NCI-H187 treated with DMSO at 0.1 percent for 48 hours (cell line): ENCODE measurements around the gene PARP3.
"Not testable (repeated sequence)": the region's sequence is repeated elsewhere in the genome, so short reads cannot be mapped to it uniquely, and the experiment has no call there.

Source experiments
- DNase-seq: peaks from one replicate; lab custom pipeline; 2025; lab: John Stamatoyannopoulos, UW

Gene PARP3

GRCh38 chr3:51986010-51986947 is 44.1 kb downstream of the PARP3 start:
- DNase-seq: no peak

DNA sequence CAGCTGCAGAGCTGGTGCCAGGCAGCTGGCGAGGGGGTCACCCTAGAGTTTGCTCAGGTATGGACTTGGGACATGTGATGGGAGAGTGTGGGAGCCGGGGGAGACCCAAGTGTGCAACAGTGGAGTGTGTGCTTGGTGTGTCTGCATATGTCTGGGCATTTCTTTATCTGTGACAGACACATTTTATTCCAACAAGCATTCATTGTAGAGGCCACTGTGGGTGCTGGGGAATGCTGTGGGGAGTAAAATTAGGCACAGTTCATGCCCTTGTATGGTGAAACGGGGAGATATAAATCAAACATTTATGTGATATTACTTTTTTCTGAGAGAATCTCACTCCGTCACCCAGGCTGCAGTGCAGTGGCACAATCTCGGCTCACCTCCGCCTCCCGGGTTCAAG is 45.4 kb downstream of the PARP3 start:
- no peak for DNase-seq

DNA sequence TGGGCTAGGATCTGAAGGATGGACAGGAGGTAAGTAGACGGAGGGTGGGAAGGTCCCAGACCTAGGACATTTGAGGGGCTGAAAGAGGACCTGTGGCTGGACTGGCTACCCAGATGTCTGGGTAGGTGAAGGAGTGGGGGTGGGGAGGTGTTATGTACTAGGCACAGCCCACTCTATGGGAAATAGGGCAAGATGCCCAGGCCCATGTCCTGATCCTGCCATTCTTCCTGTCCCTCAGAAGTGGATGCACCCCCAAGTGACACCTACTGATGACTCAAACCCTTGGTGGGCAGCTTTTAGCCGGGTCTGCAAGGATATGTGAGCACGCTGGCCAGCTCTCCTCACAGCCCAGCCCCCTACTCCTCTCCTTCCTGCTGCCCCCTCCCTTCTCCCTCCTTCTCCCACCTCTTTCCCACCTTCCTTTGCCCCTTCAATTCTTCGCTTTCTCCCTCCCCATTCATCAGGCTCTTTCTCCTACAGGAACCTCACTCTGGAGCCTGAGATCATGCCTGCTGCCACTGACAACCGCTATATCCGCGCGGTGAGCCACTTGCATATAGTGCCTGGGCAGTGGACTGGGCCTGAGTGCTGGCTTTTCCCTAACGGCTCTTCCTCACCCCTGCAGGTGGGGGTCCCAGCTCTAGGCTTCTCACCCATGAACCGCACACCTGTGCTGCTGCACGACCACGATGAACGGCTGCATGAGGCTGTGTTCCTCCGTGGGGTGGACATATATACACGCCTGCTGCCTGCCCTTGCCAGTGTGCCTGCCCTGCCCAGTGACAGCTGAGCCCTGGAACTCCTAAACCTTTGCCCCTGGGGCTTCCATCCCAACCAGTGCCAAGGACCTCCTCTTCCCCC is 46.4 kb downstream of the PARP3 start:
- no peak for DNase-seq

- not testable (repeated sequence) for DNase-seq
These were observed 48.4 kb downstream of the PARP3 start for GRCh38 chr3:51990501-51990971.

DNA sequence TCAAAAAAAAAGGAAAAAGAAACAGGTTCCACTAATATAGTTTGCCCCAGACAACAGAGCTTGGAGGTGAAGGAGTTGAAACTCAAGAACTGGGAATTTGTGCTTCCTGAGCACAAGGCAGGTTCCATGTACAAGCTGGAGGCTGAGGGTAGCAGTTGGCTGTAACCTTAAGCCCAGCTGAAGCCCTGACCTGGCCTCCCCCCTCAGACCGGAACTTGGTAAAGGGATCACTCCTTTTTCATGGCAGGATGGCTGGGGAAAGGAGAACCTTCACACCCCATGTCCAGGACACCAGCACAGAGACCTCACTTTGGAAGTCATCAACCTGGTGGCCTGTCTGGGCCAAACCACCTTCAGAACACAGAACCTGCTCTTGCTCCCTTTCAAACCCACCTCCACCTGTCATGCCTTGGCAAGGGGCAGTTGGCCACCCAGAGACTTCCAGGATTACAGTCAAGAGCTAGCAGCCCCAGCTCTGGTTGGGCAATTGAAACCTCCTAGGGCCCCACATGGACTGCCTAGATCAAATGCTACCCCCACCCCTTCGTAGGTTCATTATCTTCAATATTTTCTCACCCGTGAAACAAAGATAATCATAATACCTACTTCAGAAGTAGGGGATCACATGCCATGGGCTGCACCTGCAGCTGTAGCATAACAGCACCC is 50.0 kb downstream of the PARP3 start:
- DNase-seq: no peak

GRCh38 chr3:51993657-51994056 is 51.5 kb downstream of the PARP3 start:
- not testable (repeated sequence) for DNase-seq

- DNase-seq: no peak
These were observed 52.4 kb downstream of the PARP3 start for GRCh38 chr3:51994530-51994929.

DNA sequence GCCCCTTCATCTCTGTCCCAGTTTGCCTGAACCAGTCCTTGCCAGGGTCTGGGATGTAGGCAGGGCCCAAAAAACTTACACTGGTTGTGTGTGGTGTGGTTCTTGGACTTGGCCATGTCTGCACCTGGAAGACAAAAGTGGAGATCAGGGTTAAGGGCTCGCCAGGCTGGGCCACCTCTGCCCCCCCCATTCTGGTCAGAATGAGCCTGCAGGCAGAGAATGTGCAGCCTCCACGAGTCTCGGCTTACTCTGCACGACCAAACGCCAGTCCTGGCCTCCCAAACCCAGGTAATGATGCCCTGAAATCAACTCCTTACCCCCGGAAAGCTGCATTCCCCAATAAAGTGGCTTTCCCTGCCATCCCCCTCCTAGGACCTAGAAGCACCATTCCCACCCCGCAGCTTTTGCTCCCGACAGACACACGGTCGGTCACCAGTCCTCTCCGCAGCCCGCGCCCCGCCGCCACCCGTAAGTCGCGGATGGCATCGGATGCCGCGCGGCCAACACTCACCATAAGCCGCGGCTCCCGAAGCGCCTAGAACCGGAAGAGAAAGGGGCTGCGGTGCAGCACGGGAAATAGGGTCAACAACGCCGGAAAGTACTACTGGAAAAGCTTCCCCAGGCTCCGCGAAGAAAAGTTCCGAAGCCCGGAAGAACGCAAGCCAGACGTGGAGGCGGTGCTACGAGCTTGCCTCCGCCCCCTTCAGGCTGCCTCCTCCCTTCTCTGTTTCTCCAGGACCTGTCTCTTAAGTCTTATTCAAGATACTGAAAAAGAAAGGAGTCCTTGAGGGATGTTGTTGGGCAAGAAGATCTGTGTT is 53.4 kb downstream of the PARP3 start, which contains the start of gene RPL29:
TSS of gene RPL29 (minus strand) at position 550 of the 818 bp plus-strand sequence. CDS start at position 116, 434 bp downstream.
- peak; percentile 70 for DNase-seq

DNA sequence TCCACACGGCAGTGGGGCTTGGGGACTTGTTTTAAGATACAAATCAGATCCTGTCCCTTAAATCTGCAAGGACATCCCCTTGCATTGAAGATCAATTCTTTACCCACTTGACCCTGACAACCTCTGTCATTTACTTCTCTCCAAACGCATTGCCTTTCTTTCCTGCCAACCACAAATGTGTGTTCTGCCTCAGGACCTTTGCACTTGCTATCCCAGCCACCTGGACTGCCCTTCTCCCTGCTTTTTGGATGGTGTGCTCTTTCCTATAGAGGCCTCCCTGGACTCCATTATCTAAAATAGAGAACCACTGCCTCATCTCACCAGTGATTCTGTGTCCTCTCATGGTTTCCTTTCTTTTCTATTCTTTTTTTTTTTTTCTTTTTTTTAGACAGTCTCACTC is 55.0 kb downstream of the PARP3 start:
- DNase-seq: no peak

DNA sequence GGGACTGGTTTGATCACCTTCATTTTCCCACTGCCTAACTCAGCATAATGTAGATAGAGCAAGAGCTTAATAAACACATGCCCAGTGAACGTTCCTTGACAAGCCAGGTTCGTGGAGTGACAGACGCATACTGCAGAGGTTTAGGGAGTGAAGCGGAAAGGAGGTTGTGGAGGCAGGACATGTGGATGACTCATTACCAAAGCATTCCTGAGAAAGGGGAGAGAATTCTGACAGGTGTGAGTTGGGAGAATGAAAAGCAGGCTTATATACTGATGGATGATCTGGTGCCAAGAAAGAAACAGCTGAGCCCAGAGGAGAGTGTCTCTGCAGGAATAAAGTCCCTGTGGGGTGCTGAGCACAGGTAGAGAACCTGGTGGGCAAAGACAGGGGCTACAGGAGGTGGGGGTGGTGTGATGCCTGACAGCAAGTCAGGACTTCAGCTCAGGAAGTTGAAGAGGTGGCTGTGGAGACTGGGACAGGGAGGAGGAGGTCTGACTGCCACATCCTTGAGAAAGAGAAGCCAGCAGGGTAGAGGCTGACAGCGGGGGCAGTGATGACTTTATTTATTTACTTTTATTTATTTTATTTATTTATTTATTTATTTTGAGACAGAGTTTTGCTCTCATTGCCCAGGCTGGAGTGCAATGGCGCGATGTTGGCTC is 55.9 kb downstream of the PARP3 start:
- no peak for DNase-seq
